Osteocyte (in vitro differentiated cells): ENCODE measurements around the gene PCP2. TPM values are rescaled to one million over a fixed set of nuclear protein-coding genes. Genes with fewer than 3 reads are reported as not detected.

ENCODE experiments used
- DNase-seq: peaks from one replicate; pipeline ENCODE4 v3.0.0; 2021; ENCODE audit warnings: mixed read lengths; ENCODE audit not compliant: unreplicated experiment; ENCODE audit errors: extremely low spot score
- H3K27ac Mint-ChIP-seq: one replicate; pipeline ENCODE4 v1.8.0; 2021; ENCODE audit warnings: mild to moderate bottlenecking, mixed read lengths; ENCODE audit not compliant: unreplicated experiment
- H3K27me3 Mint-ChIP-seq: one replicate; pipeline ENCODE4 v1.8.0; 2021; ENCODE audit warnings: mixed read lengths; ENCODE audit not compliant: unreplicated experiment
- H3K36me3 Mint-ChIP-seq: one replicate; pipeline ENCODE4 v1.8.0; 2021; ENCODE audit warnings: mixed read lengths; ENCODE audit not compliant: unreplicated experiment
- H3K4me1 Mint-ChIP-seq: one replicate; pipeline ENCODE4 v1.8.0; 2021; ENCODE audit warnings: mixed read lengths; ENCODE audit not compliant: unreplicated experiment
- H3K4me3 Mint-ChIP-seq: one replicate; pipeline ENCODE4 v1.8.0; 2021; ENCODE audit warnings: mild to moderate bottlenecking, moderate library complexity, mixed read lengths; ENCODE audit not compliant: unreplicated experiment
- H3K9me3 Mint-ChIP-seq: one replicate; pipeline ENCODE4 v1.8.0; 2021; ENCODE audit warnings: mixed read lengths; ENCODE audit not compliant: unreplicated experiment
- total RNA-seq: library from RNA; stranded (reverse); gene quantifications from 2 replicates; pipeline ENCODE4 v1.2.1, GENCODE V29; 2021
- TF ChIP-seq, protein P1 (sequence below): fragments of 200-600 bp; sonication (generic); IDR thresholded peaks from 2 replicates; pipeline ENCODE4 v1.5.0; 2021; ENCODE audit warnings: antibody characterized with exemption, mild to moderate bottlenecking, moderate library complexity

The PCP2 gene
- total RNA-seq, 1 donor from 2014 or later: not detected

GRCh38 chr19:7652061-7652641 is 18.6 kb upstream of the PCP2 start:
- peak; percentile 92 for DNase-seq
- H3K36me3 Mint-ChIP-seq: no peaks in the 10 kb centered on the region
- TF ChIP-seq, protein P1, sequence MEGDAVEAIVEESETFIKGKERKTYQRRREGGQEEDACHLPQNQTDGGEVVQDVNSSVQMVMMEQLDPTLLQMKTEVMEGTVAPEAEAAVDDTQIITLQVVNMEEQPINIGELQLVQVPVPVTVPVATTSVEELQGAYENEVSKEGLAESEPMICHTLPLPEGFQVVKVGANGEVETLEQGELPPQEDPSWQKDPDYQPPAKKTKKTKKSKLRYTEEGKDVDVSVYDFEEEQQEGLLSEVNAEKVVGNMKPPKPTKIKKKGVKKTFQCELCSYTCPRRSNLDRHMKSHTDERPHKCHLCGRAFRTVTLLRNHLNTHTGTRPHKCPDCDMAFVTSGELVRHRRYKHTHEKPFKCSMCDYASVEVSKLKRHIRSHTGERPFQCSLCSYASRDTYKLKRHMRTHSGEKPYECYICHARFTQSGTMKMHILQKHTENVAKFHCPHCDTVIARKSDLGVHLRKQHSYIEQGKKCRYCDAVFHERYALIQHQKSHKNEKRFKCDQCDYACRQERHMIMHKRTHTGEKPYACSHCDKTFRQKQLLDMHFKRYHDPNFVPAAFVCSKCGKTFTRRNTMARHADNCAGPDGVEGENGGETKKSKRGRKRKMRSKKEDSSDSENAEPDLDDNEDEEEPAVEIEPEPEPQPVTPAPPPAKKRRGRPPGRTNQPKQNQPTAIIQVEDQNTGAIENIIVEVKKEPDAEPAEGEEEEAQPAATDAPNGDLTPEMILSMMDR: peak; percentile 99
- peak overlapping the region; percentile 58 for H3K4me3 Mint-ChIP-seq
- H3K4me1 Mint-ChIP-seq: peaks cover 3% of the 10 kb centered on the region
- peaks cover 8% of the 10 kb centered on the region for H3K27me3 Mint-ChIP-seq
- peak overlapping the region; percentile 31 for H3K27ac Mint-ChIP-seq
- no peaks in the 10 kb centered on the region for H3K9me3 Mint-ChIP-seq

- Mint-ChIP-seq H3K27me3 (peaks cover 5% of the 10 kb centered on the region), H3K27ac (no peak overlapping the region), H3K36me3 (no peaks in the 10 kb centered on the region), H3K4me1 (peaks cover 3% of the 10 kb centered on the region), H3K4me3 (no peak overlapping the region), H3K9me3 (no peaks in the 10 kb centered on the region)
- TF ChIP-seq, protein P1: no peak
- DNase-seq: no peak
These were observed 16.6 kb upstream of the PCP2 start for GRCh38 chr19:7650148-7650547.

DNA sequence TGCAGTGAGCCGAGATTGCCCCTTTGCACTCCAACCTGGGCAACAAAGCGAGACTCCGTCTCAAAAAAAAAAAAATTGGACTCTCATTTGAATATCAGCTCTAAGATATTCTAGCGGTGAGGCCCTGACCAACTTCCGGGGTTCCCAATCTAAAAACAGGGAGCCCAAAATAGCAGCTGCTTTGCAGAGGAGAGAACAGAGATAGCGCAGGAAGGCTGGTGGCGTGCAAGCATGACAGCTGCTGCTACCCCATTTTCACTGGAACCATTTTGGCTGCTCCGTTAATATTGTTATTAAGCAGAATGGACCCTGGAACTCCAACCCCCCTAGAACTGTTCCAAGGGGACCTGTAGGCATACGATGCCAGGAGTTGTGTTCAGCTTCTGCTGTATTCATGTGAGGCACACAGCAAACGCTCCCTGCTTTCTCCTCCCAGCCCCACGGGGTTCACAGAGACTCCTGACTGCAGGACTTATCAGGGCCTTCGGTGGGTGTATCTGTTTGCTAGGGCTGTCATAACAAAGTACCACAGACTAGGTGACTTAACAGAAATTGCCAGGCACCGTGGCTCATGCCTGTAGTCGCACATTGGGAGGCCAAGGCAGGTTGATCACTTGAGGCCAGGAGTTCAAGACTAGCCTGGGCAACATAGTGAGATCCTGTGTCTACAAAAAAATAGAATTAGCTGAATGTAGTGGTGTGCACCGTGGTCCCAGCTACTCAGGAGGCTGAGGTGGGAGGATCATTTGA is 14.9 kb upstream of the PCP2 start:
- no peak for DNase-seq
- Mint-ChIP-seq H3K4me3 (no peak overlapping the region), H3K4me1 (peaks cover 3% of the 10 kb centered on the region), H3K9me3 (no peaks in the 10 kb centered on the region), H3K27ac (no peak overlapping the region), H3K36me3 (no peaks in the 10 kb centered on the region), H3K27me3 (peaks cover 5% of the 10 kb centered on the region)
- TF ChIP-seq, protein P1: no peak

DNA sequence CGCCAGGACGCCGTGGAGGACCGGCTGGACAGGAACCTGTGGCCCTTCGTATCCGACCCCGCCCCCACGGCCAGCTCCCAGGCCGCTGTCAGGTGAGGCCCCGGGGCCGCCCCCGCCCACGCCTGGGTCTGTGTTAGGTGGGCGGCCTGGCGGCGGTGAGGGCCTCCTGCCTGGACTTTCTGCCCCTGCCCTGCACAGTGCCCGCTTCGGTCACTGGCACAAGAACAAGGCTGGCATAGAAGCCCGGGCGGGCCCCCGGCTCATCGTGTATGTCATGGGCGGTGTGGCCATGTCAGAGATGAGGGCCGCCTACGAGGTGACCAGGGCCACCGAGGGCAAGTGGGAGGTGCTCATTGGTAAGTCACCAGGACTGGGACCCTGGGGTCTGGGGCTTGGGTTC is 13.6 kb upstream of the PCP2 start:
- Mint-ChIP-seq H3K27me3 (peaks cover 5% of the 10 kb centered on the region), H3K36me3 (no peaks in the 10 kb centered on the region), H3K4me1 (peaks cover 3% of the 10 kb centered on the region), H3K4me3 (no peak overlapping the region), H3K9me3 (no peaks in the 10 kb centered on the region), H3K27ac (no peak overlapping the region)
- no peak for DNase-seq
- TF ChIP-seq, protein P1: no peak

DNA sequence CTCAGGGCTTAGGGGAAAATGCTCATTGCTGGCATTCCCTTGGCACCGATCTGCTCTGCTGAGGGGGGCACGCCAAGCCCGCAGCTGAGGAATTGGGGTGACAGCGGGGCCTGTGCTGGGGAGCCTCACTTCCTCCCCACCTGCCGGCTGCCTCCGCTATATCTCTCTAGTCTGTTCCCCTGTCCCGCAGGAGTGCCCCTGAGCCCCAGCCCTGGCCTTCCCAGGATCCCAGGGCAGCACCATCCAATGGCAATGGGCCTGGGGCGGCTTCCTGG is 12.8 kb upstream of the PCP2 start:
- TF ChIP-seq, protein P1: no peak
- Mint-ChIP-seq H3K27ac (no peak overlapping the region), H3K4me1 (no peaks in the 10 kb centered on the region), H3K9me3 (no peaks in the 10 kb centered on the region), H3K36me3 (no peaks in the 10 kb centered on the region), H3K27me3 (peaks cover 2% of the 10 kb centered on the region), H3K4me3 (no peak overlapping the region)
- DNase-seq: no peak
